Neuronal stem cell (in vitro differentiated cells): ENCODE results near the gene LRRC32.

Experiments used
- DNase-seq: peaks from one replicate; pipeline ENCODE4 v3.0.0-alpha.2; 2013; ENCODE audit warnings: low spot score
- H2AFZ ChIP-seq: one replicate; pipeline ENCODE4 v1.6.1; 2013; ENCODE audit warnings: mild to moderate bottlenecking, low read length, inconsistent platforms
- H2AK5ac ChIP-seq: 2 replicates; pipeline ENCODE4 v1.6.1; 2013; ENCODE audit warnings: low read depth, mild to moderate bottlenecking, inconsistent platforms, low read length, moderate library complexity, mixed read lengths
- H2BK120ac ChIP-seq: 2 replicates; pipeline ENCODE4 v1.6.1; 2013; ENCODE audit warnings: low read depth, mild to moderate bottlenecking, inconsistent platforms, low read length, moderate library complexity, mixed read lengths
- H2BK12ac ChIP-seq: one replicate; pipeline ENCODE4 v1.6.1; 2013; ENCODE audit warnings: low read length, inconsistent platforms
- H2BK15ac ChIP-seq: 2 replicates; pipeline ENCODE4 v1.6.1; 2013; ENCODE audit warnings: mild to moderate bottlenecking, low read length, inconsistent platforms, mixed read lengths
- H2BK5ac ChIP-seq: one replicate; pipeline ENCODE4 v1.6.1; 2013; ENCODE audit warnings: inconsistent platforms, mild to moderate bottlenecking, low read length, moderate library complexity
- H3K14ac ChIP-seq: one replicate; pipeline ENCODE4 v1.6.1; 2013; ENCODE audit warnings: low read length, inconsistent platforms
- H3K18ac ChIP-seq: 2 replicates; pipeline ENCODE4 v1.6.1; 2013; ENCODE audit warnings: low read length, inconsistent platforms
- H3K23ac ChIP-seq: 2 replicates; pipeline ENCODE4 v1.6.1; 2013; ENCODE audit warnings: low read depth, mild to moderate bottlenecking, mixed read lengths, low read length, inconsistent platforms; ENCODE audit not compliant: poor library complexity
- H3K27ac ChIP-seq: replicated peaks from 3 replicates; pipeline ENCODE4 v1.5.1; 2013; ENCODE audit warnings: low read length, inconsistent platforms
- H3K27me3 ChIP-seq, 3 experiments: 2 replicates each; pipeline ENCODE4 v1.6.1; 2013; ENCODE audit warnings: low read length in 3 of 3, mild to moderate bottlenecking in 2 of 3, inconsistent platforms in 1 of 3, low read depth in 1 of 3, mixed read lengths in 1 of 3, moderate library complexity in 1 of 3; ENCODE audit not compliant: control insufficient read depth in 3 of 3, insufficient read depth in 3 of 3
- H3K36me3 ChIP-seq, 2 donors: replicated peaks in 1 of 2; 2 replicates each; pipeline ENCODE4 v1.6.1; 2013; ENCODE audit warnings: low read length in 2 of 2; ENCODE audit not compliant: control insufficient read depth in 2 of 2, insufficient read depth in 2 of 2
- H3K4ac ChIP-seq: 2 replicates; pipeline ENCODE4 v1.6.1; 2013; ENCODE audit warnings: inconsistent platforms, mild to moderate bottlenecking, low read length, moderate library complexity
- H3K4me1 ChIP-seq, 2 donors: 1 replicate in 1 of 2; 2 replicates in 1 of 2; pipeline ENCODE4 v1.6.1; 2013; ENCODE audit warnings: low read length in 2 of 2, low read depth in 1 of 2; ENCODE audit not compliant: control insufficient read depth in 2 of 2, insufficient read depth in 1 of 2
- H3K4me2 ChIP-seq: one replicate; pipeline ENCODE4 v1.6.1; 2013; ENCODE audit warnings: mild to moderate bottlenecking, low read length, inconsistent platforms; ENCODE audit not compliant: insufficient read depth, poor library complexity, severe bottlenecking
- H3K4me3 ChIP-seq, 2 donors: 2 replicates each; pipeline ENCODE4 v1.5.1; 2013; ENCODE audit warnings: low read length in 2 of 2, mild to moderate bottlenecking in 2 of 2, inconsistent platforms in 1 of 2, moderate library complexity in 1 of 2
- H3K79me1 ChIP-seq: one replicate; pipeline ENCODE4 v1.6.1; 2013; ENCODE audit warnings: low read depth, mild to moderate bottlenecking, inconsistent platforms, low read length, moderate library complexity
- H3K9ac ChIP-seq: one replicate; pipeline ENCODE4 v1.6.1; 2013; ENCODE audit warnings: mild to moderate bottlenecking, low read depth, low read length, inconsistent platforms; ENCODE audit not compliant: poor library complexity
- H3K9me3 ChIP-seq, 2 donors: replicated peaks in 1 of 2; 2 replicates each; pipeline versions ENCODE3 to v1.6.1; 2013; ENCODE audit warnings: low read length in 2 of 2, mild to moderate bottlenecking in 2 of 2, inconsistent platforms in 1 of 2, low read depth in 1 of 2, mixed read lengths in 1 of 2, moderate library complexity in 1 of 2; ENCODE audit not compliant: control insufficient read depth in 2 of 2, insufficient read depth in 1 of 2
- H4K8ac ChIP-seq: one replicate; pipeline ENCODE4 v1.6.1; 2013; ENCODE audit warnings: low read depth, mild to moderate bottlenecking, inconsistent platforms, low read length, moderate library complexity
- H4K91ac ChIP-seq: one replicate; pipeline ENCODE4 v1.6.1; 2013; ENCODE audit warnings: low read length, low read depth, mild to moderate bottlenecking, inconsistent platforms; ENCODE audit not compliant: poor library complexity
- WGBS, 2 donors: extraction: QIAGEN DNeasy Blood & Tissue Kit; methylation state at CpG; one replicate each; pipeline ENCODE4 v1.1.7; 2013; ENCODE audit warnings: missing lambda C conversion rate in 2 of 2, mixed read lengths in 1 of 2; ENCODE audit not compliant: insufficient read length in 2 of 2, insufficient replicate concordance in 1 of 2; ENCODE audit errors: extremely low coverage in 2 of 2; 5-methylcytosine and 5-hydroxymethylcytosine counted together

Gene LRRC32

GRCh38 chr11:76660533-76661305 is 9.8 kb downstream of the LRRC32 start:
- no CpG with 5 or more reads among the region's 34 CpGs for WGBS, 2 donors
- no peaks in the 10 kb centered on the region for H3K36me3 ChIP-seq
- peaks cover 0 to 6% of the 10 kb centered on the region in 2 donors for H3K4me1 ChIP-seq

GRCh38 chr11:76659672-76660532 is 10.6 kb downstream of the LRRC32 start:
- Histone ChIP-seq H3K4me1 (peaks cover 0 to 6% of the 10 kb centered on the region in 2 donors), H3K23ac (no peak overlapping the region), H2BK5ac (no peak overlapping the region), H3K9ac (peak overlapping the region; percentile 27), H3K4me2 (no peak overlapping the region), H3K14ac (peak overlapping the region; percentile 60), H2BK12ac (no peak overlapping the region), H4K91ac (no peak overlapping the region), H3K79me1 (no peaks in the 10 kb centered on the region), H2AK5ac (peak overlapping the region; percentile 47), H2AFZ (no peak overlapping the region), H3K18ac (peak overlapping the region; percentile 67), H3K9me3 (no peaks in the 10 kb centered on the region), H2BK120ac (no peak overlapping the region), H4K8ac (no peak overlapping the region), H3K4me3 (no peak overlapping the region), H3K4ac (no peak overlapping the region), H3K27me3 (peaks cover 0 to 30% (median 0%) of the 10 kb centered on the region in 3 experiments), H2BK15ac (peak overlapping the region; percentile 9), H3K27ac (no peak overlapping the region), H3K36me3 (no peaks in the 10 kb centered on the region)
- WGBS, 2 donors: no CpG with 5 or more reads among the region's 28 CpGs
- DNase-seq: no peak

More at GRCh38 chr11:76660533-76661305, 9.8 kb downstream of the LRRC32 start:
- peak overlapping the region; percentile 46 for H3K9ac ChIP-seq
- H3K14ac ChIP-seq: no peak overlapping the region
- peak overlapping the region; percentile 12 for H2BK120ac ChIP-seq
- peaks cover 0 to 38% (median 0%) of the 10 kb centered on the region in 3 experiments for H3K27me3 ChIP-seq
- no peak overlapping the region for H4K8ac ChIP-seq
- no peaks in the 10 kb centered on the region for H3K79me1 ChIP-seq
- no peaks in the 10 kb centered on the region for H3K9me3 ChIP-seq
- no peak overlapping the region for H2BK12ac ChIP-seq
- peak overlapping the region; percentile 25 for H2AK5ac ChIP-seq
- H3K4me2 ChIP-seq: no peak overlapping the region
- DNase-seq: no peak
- no peak overlapping the region for H2BK5ac ChIP-seq
- no peak overlapping the region for H3K4me3 ChIP-seq
- peak overlapping the region; percentile 55 for H3K18ac ChIP-seq
- no peak overlapping the region for H3K4ac ChIP-seq
- peak overlapping the region; percentile 40 for H2BK15ac ChIP-seq
- H4K91ac ChIP-seq: no peak overlapping the region
- H2AFZ ChIP-seq: no peak overlapping the region
- no peak overlapping the region for H3K27ac ChIP-seq
- peak overlapping the region; percentile 49 for H3K23ac ChIP-seq

GRCh38 chr11:76658651-76659650 is 11.6 kb downstream of the LRRC32 start:
- Histone ChIP-seq H3K9ac (no peak overlapping the region), H3K4ac (no peak overlapping the region), H3K27me3 (peaks cover 0 to 22% (median 0%) of the 10 kb centered on the region in 3 experiments), H3K4me3 (no peak overlapping the region), H2AK5ac (no peak overlapping the region), H3K4me1 (peaks cover 0 to 6% of the 10 kb centered on the region in 2 donors), H3K23ac (no peak overlapping the region), H3K14ac (peak overlapping the region; percentile 60), H3K27ac (no peak overlapping the region), H4K8ac (peak overlapping the region; percentile 84), H2BK15ac (peak overlapping the region; percentile 22), H3K79me1 (no peaks in the 10 kb centered on the region), H2BK5ac (no peak overlapping the region), H2BK120ac (no peak overlapping the region), H4K91ac (no peak overlapping the region), H2BK12ac (no peak overlapping the region), H3K36me3 (no peaks in the 10 kb centered on the region), H3K4me2 (no peak overlapping the region), H3K18ac (peak overlapping the region; percentile 67), H3K9me3 (no peaks in the 10 kb centered on the region), H2AFZ (no peak overlapping the region)
- WGBS, 2 donors: no CpG with 5 or more reads among the region's 25 CpGs
- DNase-seq: no peak
